IMR-90 (cell line): ENCODE measurements around the gene ZDHHC11B.

ENCODE experiments used
- BHLHE40 ChIP-seq: fragments of 150-350 bp; IDR thresholded peaks from 2 replicates; pipeline ENCODE4 v1.6.1; 2016; ENCODE audit warnings: mild to moderate bottlenecking, low read depth, low read length
- MXI1 ChIP-seq: IDR thresholded peaks from 2 replicates; pipeline ENCODE4 v1.6.1; 2012; ENCODE audit warnings: low read depth, mild to moderate bottlenecking, low read length, moderate library complexity, borderline replicate concordance
- POLR2A ChIP-seq: IDR thresholded peaks from 2 replicates; pipeline ENCODE4 v1.6.1; 2012; ENCODE audit warnings: mild to moderate bottlenecking, low read depth, low read length
- RCOR1 ChIP-seq: IDR thresholded peaks from 2 replicates; pipeline ENCODE4 v1.6.1; 2012; ENCODE audit warnings: mild to moderate bottlenecking, low read length, improper control_type of control experiment; ENCODE audit not compliant: insufficient replicate concordance
- RFX5 ChIP-seq: IDR thresholded peaks from 2 replicates; pipeline ENCODE4 v1.8.0; 2012; ENCODE audit warnings: low read depth, mild to moderate bottlenecking, low read length, moderate library complexity
- SMC3 ChIP-seq: fragments of 150-350 bp; IDR thresholded peaks from 2 replicates; pipeline ENCODE4 v1.6.1; 2016; ENCODE audit warnings: low read depth, mild to moderate bottlenecking, antibody characterized with exemption, low read length, moderate library complexity
- TF ChIP-seq, protein P1 (sequence below): conservative IDR thresholded peaks from 2 replicates; pipeline ENCODE4 v1.5.1; 2012; ENCODE audit warnings: mild to moderate bottlenecking, low read depth, low read length, improper control_type of control experiment
- TF ChIP-seq, protein P2 (sequence below): fragments of 150-350 bp; IDR thresholded peaks from 2 replicates; pipeline ENCODE4 v1.6.1; 2017; ENCODE audit warnings: mild to moderate bottlenecking, antibody characterized with exemption, low read length, low read depth

DNA sequence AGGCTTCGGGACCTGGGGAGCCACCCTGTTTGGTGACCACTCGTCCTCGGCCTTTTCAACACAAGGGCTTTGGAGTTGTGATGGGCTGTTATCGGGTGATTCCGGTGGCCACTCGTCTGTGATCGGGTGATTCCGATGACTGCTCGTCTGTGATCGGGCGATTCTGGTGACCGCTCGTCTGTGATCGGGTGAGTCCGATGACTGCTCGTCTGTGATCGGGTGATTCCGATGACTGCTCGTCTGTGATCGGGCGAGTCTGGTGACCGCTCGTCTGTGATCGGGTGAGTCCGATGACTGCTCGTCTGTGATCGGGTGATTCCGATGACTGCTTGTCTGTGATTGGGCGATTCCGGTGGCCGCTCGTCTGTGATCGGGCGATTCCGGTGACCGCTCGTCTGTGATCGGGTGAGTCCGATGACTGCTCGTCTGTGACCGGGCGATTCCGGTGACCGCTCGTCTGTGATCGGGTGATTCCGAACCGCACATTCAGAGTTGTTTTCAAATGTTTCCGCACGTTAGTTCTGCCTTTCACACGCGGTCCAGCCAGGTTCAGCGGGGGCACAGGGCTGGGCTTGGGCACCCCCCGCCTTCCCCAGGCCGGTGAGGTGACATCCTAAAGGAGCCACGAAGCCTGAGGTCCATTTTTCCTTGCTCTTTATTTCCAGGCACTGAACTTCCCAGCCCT lies 121.6 kb downstream of the ZDHHC11B start:
- TF ChIP-seq, protein P1, sequence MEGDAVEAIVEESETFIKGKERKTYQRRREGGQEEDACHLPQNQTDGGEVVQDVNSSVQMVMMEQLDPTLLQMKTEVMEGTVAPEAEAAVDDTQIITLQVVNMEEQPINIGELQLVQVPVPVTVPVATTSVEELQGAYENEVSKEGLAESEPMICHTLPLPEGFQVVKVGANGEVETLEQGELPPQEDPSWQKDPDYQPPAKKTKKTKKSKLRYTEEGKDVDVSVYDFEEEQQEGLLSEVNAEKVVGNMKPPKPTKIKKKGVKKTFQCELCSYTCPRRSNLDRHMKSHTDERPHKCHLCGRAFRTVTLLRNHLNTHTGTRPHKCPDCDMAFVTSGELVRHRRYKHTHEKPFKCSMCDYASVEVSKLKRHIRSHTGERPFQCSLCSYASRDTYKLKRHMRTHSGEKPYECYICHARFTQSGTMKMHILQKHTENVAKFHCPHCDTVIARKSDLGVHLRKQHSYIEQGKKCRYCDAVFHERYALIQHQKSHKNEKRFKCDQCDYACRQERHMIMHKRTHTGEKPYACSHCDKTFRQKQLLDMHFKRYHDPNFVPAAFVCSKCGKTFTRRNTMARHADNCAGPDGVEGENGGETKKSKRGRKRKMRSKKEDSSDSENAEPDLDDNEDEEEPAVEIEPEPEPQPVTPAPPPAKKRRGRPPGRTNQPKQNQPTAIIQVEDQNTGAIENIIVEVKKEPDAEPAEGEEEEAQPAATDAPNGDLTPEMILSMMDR = no peak
- TF ChIP-seq BHLHE40 (no peak), RFX5 (no peak), POLR2A (no peak), MXI1 (no peak), SMC3 (no peak), RCOR1 (no peak)
- TF ChIP-seq, protein P2, sequence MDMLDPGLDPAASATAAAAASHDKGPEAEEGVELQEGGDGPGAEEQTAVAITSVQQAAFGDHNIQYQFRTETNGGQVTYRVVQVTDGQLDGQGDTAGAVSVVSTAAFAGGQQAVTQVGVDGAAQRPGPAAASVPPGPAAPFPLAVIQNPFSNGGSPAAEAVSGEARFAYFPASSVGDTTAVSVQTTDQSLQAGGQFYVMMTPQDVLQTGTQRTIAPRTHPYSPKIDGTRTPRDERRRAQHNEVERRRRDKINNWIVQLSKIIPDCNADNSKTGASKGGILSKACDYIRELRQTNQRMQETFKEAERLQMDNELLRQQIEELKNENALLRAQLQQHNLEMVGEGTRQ = no peak
